ENCODE results near the gene CPLX3.

DNA sequence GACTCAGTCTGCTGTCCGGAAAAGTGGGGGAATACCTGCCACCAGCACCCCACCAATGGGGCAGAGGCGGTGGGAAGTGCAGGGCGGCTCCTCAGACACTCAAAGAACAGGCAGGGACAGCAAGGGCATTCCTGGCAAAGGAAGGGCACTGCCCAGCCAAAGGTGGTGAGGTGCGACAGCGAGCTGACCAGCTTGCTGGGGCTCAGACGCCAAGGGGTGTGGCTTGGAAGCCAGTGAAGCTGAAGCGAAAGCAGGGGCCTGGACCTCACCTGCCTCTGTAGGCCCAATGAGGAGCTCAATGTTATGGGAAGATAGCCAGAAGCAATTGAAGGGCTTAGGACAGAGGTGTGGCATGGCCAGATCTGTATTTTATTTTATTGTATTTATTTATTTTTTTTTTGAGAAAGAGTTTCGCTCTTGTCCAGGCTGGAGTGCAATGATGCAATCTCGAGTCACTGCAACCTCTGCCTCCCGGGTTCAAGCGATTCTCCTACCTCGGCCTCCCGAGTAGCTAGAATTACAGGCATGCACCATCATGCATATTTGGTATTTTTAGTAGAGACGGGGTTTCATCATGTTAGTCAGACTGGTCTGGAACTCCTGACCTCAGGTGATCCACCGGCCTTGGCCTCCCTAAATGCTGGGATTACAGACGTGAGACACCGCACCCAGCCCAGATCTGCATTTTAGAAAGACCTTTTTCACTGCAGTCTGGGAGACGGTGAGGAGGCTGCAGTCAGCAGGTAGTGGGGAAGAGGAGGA, 18.2 kb upstream of the CPLX3 start:
- TF ChIP-seq POLR2AphosphoS5 (IDR thresholded peaks at IDR 0.05; ENCODE audit: low read depth, low read length), result no peak
- TF ChIP-seq POLR2A (IDR thresholded peaks at IDR 0.05; ENCODE audit: low read depth, low read length), result no peak
- no peak for TF ChIP-seq TAF1 (IDR thresholded peaks at IDR 0.05; ENCODE audit: borderline replicate concordance, low read depth, low read length)

Data from GM12892 (cell line).